Osteoblast (primary cell): ENCODE data around the gene POU5F1. TPM values are rescaled to one million over a fixed set of nuclear protein-coding genes. Genes with fewer than 3 reads are reported as not detected.

Source experiments
- DNase-seq: peaks from one replicate; pipeline ENCODE4 v3.0.0; 2011; ENCODE audit warnings: low spot score, mixed read lengths; ENCODE audit not compliant: insufficient read length; ENCODE audit errors: missing footprints
- H2AFZ ChIP-seq: 2 replicates; pipeline ENCODE4 v1.6.0; 2011; ENCODE audit warnings: mild to moderate bottlenecking, low read length
- H3K27ac ChIP-seq: 2 replicates; pipeline ENCODE4 v1.5.1; 2011; ENCODE audit warnings: mild to moderate bottlenecking, low read depth, low read length, moderate library complexity
- H3K27me3 ChIP-seq: 2 replicates; pipeline ENCODE4 v1.6.0; 2012; ENCODE audit warnings: mild to moderate bottlenecking, control low read depth, inconsistent platforms, low read length, moderate library complexity; ENCODE audit not compliant: insufficient read depth
- H3K36me3 ChIP-seq: 2 replicates; pipeline ENCODE4 v1.5.1; 2011; ENCODE audit warnings: mild to moderate bottlenecking, low read length, control low read depth, moderate library complexity; ENCODE audit not compliant: insufficient read depth
- H3K4me1 ChIP-seq: 2 replicates; pipeline ENCODE4 v1.5.1; 2011; ENCODE audit warnings: mild to moderate bottlenecking, low read length, control low read depth, moderate library complexity; ENCODE audit not compliant: insufficient read depth
- H3K4me2 ChIP-seq: 2 replicates; pipeline ENCODE4 v1.6.0; 2011; ENCODE audit warnings: mild to moderate bottlenecking, low read length; ENCODE audit not compliant: insufficient read depth
- H3K4me3 ChIP-seq: fragments of 200-600 bp; sonication (generic); 3 replicates; pipeline ENCODE4 v1.5.1; 2012; ENCODE audit warnings: mild to moderate bottlenecking, low read length, inconsistent platforms; ENCODE audit not compliant: insufficient read depth
- H3K79me2 ChIP-seq: 2 replicates; pipeline ENCODE4 v1.6.0; 2012; ENCODE audit warnings: mild to moderate bottlenecking, low read length, control low read depth, inconsistent platforms; ENCODE audit not compliant: insufficient read depth
- H3K9me3 ChIP-seq: 2 replicates; pipeline ENCODE4 v1.5.1; 2011; ENCODE audit warnings: low read depth, low read length, control low read depth
- H4K20me1 ChIP-seq: 2 replicates; pipeline ENCODE4 v1.6.0; 2012; ENCODE audit warnings: mild to moderate bottlenecking, low read length, control low read depth; ENCODE audit not compliant: insufficient read depth
- total RNA-seq: library from RNA; depleted of rRNA; stranded (reverse); fragments of >200 nt; gene quantifications from 2 replicates; pipeline ENCODE4 v1.2.3, GENCODE V29; 2012
- TF ChIP-seq, protein P1 (sequence below): IDR thresholded peaks from 2 replicates; pipeline ENCODE4 v1.5.1; 2011; ENCODE audit warnings: mild to moderate bottlenecking, low read depth, low read length, moderate library complexity; ENCODE audit errors: extremely low read depth

POU5F1 gene
- total RNA-seq, 1 donor = 2.5 TPM

DNA sequence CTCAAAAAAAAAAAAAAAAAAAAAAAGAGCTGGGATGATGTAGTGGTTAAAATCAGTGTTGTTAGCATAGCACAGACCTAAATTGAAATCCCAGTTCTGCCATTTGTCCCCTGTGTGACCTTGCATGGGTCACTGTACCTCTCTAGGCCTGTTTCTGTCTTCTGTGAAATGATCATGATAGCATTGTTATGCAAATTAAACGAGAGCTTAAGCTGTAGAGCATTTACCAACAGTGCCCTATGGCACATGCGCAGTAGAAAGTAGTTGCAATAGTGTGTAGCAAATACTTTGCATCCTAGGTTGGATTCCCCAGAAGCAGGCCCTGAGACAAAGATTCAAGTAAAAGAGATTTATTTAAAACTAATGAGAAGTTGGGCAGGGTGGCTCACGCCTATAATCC is 38.9 kb downstream of the POU5F1 start:
- Histone ChIP-seq H3K4me2 (no peak overlapping the region), H3K27me3 (peaks cover 23% of the 10 kb centered on the region), H4K20me1 (no peaks in the 10 kb centered on the region), H3K36me3 (no peaks in the 10 kb centered on the region), H3K4me3 (no peak overlapping the region), H3K9me3 (no peaks in the 10 kb centered on the region), H3K27ac (no peak overlapping the region), H3K4me1 (peaks cover under 1% of the 10 kb centered on the region), H2AFZ (no peak overlapping the region), H3K79me2 (no peaks in the 10 kb centered on the region)
- TF ChIP-seq, protein P1, sequence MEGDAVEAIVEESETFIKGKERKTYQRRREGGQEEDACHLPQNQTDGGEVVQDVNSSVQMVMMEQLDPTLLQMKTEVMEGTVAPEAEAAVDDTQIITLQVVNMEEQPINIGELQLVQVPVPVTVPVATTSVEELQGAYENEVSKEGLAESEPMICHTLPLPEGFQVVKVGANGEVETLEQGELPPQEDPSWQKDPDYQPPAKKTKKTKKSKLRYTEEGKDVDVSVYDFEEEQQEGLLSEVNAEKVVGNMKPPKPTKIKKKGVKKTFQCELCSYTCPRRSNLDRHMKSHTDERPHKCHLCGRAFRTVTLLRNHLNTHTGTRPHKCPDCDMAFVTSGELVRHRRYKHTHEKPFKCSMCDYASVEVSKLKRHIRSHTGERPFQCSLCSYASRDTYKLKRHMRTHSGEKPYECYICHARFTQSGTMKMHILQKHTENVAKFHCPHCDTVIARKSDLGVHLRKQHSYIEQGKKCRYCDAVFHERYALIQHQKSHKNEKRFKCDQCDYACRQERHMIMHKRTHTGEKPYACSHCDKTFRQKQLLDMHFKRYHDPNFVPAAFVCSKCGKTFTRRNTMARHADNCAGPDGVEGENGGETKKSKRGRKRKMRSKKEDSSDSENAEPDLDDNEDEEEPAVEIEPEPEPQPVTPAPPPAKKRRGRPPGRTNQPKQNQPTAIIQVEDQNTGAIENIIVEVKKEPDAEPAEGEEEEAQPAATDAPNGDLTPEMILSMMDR = no peak
- DNase-seq = peak; percentile 17

DNA sequence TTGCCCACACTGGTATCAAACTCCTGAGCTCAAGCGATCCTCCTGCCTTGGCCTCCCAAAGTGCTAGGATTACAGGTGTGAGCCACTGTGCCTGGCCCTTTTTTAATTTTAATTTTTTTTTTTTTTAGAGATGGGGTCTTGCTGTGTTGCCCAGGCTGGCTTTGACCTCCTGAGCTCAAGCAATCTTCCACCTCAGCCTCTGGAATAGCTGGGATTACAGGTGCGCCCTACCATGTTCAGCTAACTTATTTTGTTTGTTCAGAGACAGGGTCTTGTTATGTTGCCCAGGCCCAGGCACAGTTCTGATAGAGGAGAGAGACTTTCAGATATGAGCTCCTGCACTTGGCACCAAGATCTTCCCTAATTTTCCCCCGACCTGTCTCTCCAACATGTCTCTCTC is 39.7 kb downstream of the POU5F1 start:
- H3K79me2 ChIP-seq = no peaks in the 10 kb centered on the region
- no peak overlapping the region for H3K4me2 ChIP-seq
- TF ChIP-seq, protein P1 = no peak
- H3K36me3 ChIP-seq = no peaks in the 10 kb centered on the region
- no peaks in the 10 kb centered on the region for H4K20me1 ChIP-seq
- H3K27me3 ChIP-seq = peaks cover 23% of the 10 kb centered on the region
- no peak overlapping the region for H2AFZ ChIP-seq
- DNase-seq = no peak
- H3K4me3 ChIP-seq = no peak overlapping the region
- H3K27ac ChIP-seq = no peak overlapping the region
- no peaks in the 10 kb centered on the region for H3K9me3 ChIP-seq
- peaks cover 8% of the 10 kb centered on the region for H3K4me1 ChIP-seq

DNA sequence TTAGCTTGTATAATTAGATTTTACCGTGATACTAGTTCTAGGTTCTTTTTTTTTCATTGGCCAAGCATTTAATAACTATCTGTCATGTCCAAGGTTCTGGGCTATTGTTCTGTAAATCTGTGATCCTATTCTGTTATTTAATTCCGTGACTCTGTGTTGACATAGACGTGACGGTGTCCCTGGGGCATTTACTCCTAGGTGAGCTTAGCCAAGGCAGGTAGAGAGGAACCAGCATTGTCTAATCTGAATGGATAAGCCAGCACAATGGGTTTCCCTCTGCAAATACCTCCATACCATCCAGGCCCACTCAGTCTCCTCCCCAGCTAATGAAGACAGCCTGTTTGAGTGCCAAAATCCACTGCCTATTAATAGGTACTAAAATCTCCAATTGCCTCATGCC is 41.4 kb downstream of the POU5F1 start:
- Histone ChIP-seq H3K36me3 (no peaks in the 10 kb centered on the region), H2AFZ (no peak overlapping the region), H3K4me1 (peaks cover 17% of the 10 kb centered on the region), H4K20me1 (no peaks in the 10 kb centered on the region), H3K9me3 (no peaks in the 10 kb centered on the region), H3K4me3 (no peak overlapping the region), H3K27ac (no peak overlapping the region), H3K4me2 (no peak overlapping the region), H3K79me2 (no peaks in the 10 kb centered on the region), H3K27me3 (peaks cover 23% of the 10 kb centered on the region)
- TF ChIP-seq, protein P1 = no peak
- DNase-seq = no peak

DNA sequence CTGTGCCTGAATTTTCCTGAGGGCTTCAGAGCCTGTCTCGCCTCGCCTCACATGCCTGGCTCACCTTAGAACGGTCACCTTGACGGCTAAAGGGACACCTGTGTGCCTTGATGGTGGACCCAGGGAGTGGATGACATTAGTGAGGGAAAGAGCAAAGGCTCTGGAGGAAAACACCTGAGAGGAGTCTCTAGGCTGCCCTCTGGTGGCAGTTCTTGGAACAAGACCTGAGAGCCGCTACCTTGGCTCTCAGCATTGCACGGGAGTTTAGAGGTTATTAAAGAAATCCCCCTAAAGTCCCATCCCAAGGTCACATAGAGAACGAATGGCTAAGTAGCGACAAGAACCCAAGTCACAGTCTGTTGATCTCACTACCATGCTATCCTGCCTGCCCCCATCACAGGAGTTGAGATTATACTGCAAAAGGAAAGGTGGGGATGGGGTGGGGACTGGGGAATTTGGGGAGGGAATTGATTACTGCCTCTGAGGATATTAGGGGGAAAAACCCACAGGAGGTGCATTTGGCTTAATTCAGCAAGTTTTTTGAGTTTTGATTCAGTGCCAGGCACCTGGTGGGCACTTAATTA is 42.3 kb downstream of the POU5F1 start:
- TF ChIP-seq, protein P1 = peak; percentile 85
- peaks cover 23% of the 10 kb centered on the region for H3K27me3 ChIP-seq
- H3K27ac ChIP-seq = no peak overlapping the region
- peak; percentile 90 for DNase-seq
- no peak overlapping the region for H3K4me2 ChIP-seq
- H3K36me3 ChIP-seq = no peaks in the 10 kb centered on the region
- H3K79me2 ChIP-seq = no peaks in the 10 kb centered on the region
- no peaks in the 10 kb centered on the region for H3K9me3 ChIP-seq
- H3K4me3 ChIP-seq = no peak overlapping the region
- no peaks in the 10 kb centered on the region for H4K20me1 ChIP-seq
- H2AFZ ChIP-seq = no peak overlapping the region
- peaks cover 19% of the 10 kb centered on the region for H3K4me1 ChIP-seq
